Measurements from ENCODE around the gene IMPDH1. TPM values are rescaled to one million over a fixed set of nuclear protein-coding genes. Genes with fewer than 3 reads are reported as not detected.

The IMPDH1 gene
- total RNA-seq, 1 donor from 2014 or later: 20.0 TPM

DNA sequence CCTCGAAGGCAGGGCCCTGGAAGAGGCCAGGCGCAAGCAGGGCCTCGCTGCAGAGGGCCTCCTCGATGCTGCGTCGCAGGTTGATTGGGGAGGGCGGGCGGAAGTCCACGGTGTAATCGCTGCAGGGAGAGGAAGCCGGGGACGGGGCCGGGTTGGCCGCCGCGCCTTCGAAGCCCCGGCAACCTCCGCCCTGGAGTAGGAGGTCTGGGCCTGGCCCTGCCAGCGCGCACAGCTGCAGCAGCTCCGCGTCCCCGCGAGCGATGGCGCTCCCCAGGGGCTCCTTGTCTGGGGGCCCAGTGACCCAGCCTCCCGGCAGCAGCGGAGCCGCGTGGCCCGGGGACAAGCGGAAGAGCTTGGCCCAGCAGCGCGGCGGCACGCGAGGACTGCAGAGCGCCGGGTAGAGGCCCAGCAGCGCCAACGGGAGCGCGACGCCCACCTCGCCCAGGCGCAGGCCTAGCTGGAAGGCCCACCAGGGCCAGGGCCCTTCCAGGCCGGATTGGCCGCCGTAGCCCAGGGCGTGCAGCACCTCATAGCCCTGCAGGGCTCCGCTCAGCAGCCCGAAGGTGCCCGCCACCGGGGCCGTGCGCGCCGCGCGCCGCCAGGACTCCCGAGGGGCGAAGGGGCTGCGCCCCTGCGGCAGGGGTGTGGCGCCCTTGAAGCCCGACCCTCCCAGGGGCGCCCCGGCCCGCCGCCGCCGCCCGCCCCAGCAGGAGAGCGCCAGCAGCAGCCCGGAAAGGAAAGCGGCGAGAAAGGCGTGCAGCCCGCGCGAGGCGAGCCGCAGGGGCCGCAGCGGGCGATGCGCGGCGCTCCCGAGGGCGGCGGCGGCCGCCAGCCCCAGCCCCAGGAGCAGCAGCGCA lies 58.3 kb downstream of the IMPDH1 start:
- no peak for DNase-seq
- ATAC-seq (ENCODE audit: poor library complexity): peak; percentile 28
- intact Hi-C loops (cut with DNase I): no loop called here

DNA sequence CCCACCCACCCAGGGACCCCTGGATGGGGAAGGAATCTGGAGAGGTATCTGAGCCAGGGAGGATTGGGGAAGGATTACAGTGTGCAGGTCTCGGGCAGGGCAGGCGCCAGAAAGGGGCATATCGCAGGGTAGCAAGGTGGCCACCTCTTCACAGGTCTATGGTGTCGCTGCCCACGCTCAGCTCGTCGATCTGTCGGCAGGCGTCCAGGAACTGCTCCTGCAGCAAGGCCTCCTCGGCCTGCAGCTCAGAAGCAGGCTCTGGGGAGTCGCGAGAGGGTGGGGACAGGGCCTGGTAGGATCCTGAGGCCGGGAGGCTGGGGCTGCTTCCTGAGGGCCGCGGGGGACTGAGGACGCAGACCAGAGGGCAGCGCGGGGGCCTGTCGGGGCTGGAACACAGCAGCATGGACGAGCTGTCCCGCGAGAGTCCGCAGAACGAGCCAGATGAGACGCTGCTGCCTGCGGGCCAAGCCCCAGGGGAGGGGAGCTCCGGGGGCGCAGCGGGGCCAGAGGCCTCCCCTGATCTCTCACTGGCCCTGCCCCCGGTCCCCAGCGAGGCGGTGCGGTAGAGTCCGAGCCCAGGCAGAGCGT lies 59.0 kb downstream of the IMPDH1 start:
- intact Hi-C loops (cut with DNase I): no loop called here
- ATAC-seq (ENCODE audit: poor library complexity) (no peak), DNase-seq (no peak)

DNA sequence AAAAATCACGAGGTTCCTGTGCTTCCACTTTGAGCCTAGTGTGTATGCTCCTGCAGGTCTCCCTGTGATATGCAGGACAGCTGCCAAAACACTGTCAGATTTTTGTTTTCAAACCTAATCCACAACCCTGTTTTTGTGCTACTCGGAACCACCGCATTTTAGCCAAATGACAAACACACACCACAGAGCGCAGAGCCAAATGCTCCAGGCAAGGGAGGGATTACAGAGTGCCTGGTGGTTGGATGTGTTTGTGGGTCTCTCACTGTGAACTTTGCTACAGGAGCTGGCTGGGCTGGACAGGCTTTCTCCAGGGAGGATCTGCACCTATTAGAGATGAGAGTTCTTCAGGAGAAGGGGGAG lies 60.3 kb downstream of the IMPDH1 start:
- no peak for ATAC-seq (ENCODE audit: poor library complexity)
- intact Hi-C loops (cut with DNase I): loop anchor here (2.0 kb wide), 1 partner anchor 37 kb away; no protein-coding TSS in a partner anchor
- no peak for DNase-seq

DNA sequence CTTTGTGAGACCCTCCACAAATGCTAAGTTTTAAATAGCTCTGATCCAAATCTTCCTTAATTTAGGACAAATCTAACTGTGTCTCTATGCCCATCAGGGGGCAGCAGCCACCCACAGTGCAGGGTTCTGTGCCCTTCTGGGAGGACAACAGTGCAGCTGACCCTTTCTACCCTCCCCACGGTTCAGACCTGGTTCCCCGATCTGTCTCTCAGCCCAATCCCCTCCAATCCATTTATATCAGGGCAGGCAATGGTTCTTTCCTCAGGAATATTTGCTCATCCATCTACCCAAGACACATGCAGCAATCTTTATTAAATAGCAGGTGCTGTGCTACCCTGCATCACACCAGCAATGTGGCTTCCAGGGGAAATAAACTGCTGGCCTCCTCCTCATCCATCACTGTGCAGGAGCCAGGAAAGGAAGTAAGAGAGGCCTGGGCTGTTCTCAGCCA lies 62.1 kb downstream of the IMPDH1 start:
- ATAC-seq (ENCODE audit: poor library complexity) (peak; percentile 32), DNase-seq (peak; percentile 71)
- intact Hi-C loops (cut with DNase I): loop anchor here (2.0 kb wide), 1 partner anchor 39 kb away; no protein-coding TSS in a partner anchor

DNA sequence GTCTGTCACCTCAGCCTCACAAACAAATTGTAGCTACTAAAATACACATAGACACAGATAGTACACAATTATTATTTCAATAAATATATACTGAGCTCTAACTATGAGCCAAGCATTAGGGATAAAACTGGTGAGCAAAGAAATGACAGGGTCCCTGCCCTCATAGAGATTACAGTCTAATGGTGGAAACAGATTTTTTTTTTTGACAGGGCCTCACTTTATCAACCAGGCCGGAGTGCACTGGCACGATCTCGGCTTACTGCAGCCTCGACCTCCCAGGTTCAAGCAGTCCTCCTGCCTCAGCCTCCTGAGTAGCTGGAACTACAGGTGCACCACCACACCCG lies 65.4 kb downstream of the IMPDH1 start:
- no peak for ATAC-seq (ENCODE audit: poor library complexity)
- intact Hi-C loops (cut with DNase I): no loop called here
- DNase-seq: no peak

DNA sequence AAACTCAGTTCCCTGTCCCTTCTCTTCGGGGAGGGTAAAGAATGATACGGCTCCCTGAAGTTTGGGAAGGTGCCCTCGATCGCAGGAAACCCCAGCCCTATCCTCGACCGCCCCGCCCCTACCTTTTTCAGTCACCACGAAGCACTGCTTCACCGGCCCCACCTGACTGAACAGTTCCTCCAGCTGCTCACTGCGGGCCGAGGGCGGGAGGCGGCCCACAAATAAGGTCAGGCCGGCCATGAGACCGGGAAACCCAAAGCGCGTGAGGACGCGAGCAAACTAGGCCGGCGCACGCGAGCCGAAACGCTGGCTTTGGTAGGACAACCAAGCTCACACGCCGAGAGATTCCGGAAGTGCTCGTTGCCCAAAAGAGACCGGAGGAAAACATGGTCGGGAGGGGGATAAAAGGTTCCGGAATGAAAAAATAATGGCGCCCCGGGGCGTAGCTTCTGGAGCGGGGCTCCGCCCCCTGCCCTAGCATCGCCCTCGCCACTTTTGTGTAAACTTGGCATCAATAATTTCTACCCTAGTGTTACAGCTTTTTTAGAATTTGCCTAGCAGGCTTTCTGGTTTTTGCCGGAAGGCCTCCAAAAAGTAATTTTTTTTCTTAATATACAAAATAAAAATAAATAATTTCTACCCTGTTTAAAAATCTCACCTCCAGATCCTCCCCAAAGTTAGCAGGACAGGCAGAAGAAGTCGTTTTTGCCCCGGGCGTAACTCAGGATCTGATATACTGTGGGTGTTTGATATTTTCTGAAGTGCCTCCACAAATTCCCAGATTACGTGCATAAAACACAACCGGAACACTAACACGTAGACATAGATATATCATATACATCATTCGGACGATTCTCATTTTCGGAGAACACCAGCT lies 66.0 kb downstream of the IMPDH1 start, which contains the start of gene RBM28:
TSS of gene RBM28 (minus strand) at position 355 of the 877 bp plus-strand sequence. CDS start at position 240, 115 bp downstream.
- intact Hi-C loops (cut with DNase I): no loop called here
- DNase-seq: peak; percentile 90
- ATAC-seq (ENCODE audit: poor library complexity): peak; percentile 95

Other genes starting within 250 kb of the IMPDH1 start
- gene LEP, start 168.7 kb downstream of the IMPDH1 start, total RNA-seq: 0.86 TPM
- 30.3 TPM for gene RBM28, start 66.1 kb downstream of the IMPDH1 start, total RNA-seq
- 1.2 TPM for gene PRRT4, start 48.3 kb downstream of the IMPDH1 start, total RNA-seq
- 7.3 TPM for gene HILPDA, start 45.9 kb upstream of the IMPDH1 start, total RNA-seq
- gene METTL2B, start 66.8 kb upstream of the IMPDH1 start, total RNA-seq: 16.6 TPM

Measured in Right ventricle myocardium superior (tissue), 1 donor.